GM18867 (cell line): ENCODE results near the gene EDDM3A.
"Not testable (repeated sequence)": the region's sequence is repeated elsewhere in the genome, so short reads cannot be mapped to it uniquely, and the experiment has no call there.

Experiments used
- ATAC-seq: cut with Tn5 transposase; IDR thresholded peaks from one replicate; pipeline ENCODE4 v1.9.1; 2021; ENCODE audit warnings: mild to moderate bottlenecking, moderate library complexity; ENCODE audit not compliant: unreplicated experiment

Gene EDDM3A

DNA sequence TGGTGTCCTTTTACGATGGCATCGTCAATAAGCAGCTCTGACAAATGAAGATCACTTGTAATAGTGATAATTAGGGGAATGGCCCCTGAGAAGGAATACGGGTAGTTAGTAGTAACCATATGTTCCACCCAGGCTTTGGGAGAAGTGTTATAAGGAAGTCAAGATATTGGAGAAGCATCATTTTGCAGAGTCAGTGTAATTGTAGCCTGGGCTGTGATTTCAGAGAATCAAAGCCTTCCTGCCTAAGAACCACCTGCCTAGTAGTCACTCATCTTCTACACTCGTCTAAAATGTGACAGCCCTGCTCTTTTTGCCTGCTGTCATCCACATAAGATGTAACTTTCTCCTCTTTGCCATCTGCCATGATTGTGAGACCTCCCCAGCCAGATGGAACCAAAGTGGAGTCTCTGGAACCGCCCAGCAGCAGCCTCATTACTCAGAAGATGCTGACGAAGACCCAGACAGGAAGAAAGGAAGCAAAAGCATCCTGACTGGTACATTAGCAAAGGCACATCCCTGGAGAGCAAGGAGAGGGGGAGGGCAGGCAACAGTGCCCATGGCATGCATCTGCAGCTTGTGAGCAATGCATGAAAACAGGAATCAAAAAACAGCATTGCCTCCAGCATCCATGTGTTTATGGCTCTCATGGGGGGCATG lies 12.6 kb upstream of the EDDM3A start:
- ATAC-seq = no peak

- ATAC-seq = no peak
These were observed 11.8 kb upstream of the EDDM3A start for GRCh38 chr14:20733684-20734429.

DNA sequence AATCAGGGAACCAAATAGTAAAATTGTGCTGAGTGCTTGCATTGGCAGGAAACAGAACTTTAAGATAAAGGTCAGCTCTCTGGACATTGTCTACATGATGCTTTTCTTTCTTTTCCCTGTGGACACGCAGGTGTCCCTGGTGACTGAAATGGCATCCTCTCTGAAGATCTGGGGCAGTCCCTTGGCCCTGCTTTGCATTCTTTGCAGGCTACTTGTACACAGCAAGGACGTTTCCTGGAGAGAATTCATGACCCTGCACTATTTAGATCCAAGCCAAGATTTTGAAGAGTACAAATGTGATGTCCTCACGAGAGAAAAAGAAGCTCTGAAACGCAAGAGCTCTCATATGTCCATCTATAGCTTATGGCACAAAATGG lies 11.3 kb upstream of the EDDM3A start:
- ATAC-seq = no peak

GRCh38 chr14:20738292-20738691 lies 7.4 kb upstream of the EDDM3A start:
- ATAC-seq = not testable (repeated sequence)

DNA sequence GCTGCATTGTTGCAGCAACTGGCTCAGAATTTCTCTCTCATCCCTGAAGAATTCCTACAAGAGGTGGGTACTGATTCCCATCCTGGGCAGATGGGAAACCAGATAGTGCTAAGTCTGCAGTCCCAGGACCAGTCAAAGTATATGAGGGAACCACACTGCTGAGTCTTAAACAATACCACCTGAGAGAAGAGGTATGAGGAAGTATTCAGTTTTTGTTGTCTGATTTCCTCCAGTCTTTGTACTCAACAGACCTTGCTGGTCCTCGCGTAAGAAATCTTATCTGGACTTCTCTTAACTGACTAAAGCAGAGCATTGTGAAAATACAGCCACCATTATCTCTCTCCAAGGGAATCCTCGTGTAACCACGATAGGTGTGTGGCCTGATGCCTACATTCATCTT lies 3.6 kb upstream of the EDDM3A start:
- ATAC-seq = no peak

DNA sequence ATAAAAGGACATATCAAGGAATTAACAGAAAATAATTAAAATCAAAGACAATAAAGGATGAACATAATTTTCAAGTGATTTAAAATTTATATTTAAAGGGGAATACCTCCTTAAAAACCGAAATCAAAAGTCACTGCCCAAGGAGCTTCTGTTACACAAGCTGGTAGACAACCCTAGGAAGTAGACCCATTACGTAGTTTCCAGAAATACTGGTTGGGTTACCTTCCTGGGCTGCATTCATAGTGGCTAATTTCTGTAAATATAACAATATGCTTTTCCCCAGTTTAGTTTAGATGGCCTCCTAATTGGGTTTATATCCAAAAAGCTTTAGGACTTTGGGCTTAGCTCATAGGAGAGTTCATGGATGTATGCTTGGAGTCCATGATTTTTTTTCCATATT lies 2.1 kb upstream of the EDDM3A start:
- ATAC-seq = no peak

- no peak for ATAC-seq
These were observed 879 bp downstream of the EDDM3A start for GRCh38 chr14:20746566-20746965.

DNA sequence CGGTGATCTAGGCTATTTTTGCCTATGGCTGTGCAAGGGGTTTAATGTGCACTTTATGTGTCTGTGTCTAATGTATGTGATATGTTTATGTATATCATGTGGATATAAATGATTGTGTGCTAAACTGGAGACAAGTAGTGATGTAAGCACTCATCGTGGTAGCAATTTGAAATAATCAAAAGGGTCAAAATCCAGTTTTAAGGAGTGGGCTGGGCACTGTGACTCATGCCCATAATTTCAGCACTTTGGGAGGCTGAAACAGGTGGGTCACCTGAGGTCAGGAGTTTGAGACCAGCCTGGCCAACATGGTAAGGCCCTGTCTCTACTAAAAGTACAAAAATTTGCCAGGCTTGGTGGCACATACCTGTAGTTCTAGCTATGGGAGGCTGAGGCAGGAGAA lies 2.8 kb downstream of the EDDM3A start:
- no peak for ATAC-seq

GRCh38 chr14:20750194-20750593 lies 4.5 kb downstream of the EDDM3A start:
- no peak for ATAC-seq

GRCh38 chr14:20751963-20752562 lies 6.4 kb downstream of the EDDM3A start:
- ATAC-seq = no peak

GRCh38 chr14:20754308-20754707 lies 8.6 kb downstream of the EDDM3A start:
- no peak for ATAC-seq

DNA sequence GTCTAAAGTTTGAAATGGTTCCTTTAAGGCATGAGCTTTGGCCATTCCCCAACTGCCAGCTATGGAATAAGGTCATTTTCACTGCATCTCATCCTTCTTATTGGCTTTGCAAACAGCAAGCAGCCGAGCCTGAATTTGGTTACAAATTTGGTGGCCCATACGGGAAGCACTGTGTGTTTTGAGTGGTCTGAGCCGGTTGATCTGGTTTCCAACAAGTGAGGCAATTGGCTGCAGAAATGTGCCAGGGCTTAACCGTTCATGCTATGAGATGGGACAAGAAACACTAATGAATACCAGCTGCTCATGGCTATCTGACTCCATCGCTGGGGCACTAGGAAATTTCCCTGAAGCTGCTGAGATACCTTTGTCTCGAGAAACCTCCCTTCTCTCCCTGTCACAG lies 9.3 kb downstream of the EDDM3A start:
- no peak for ATAC-seq

GRCh38 chr14:20757965-20758364 lies 12.3 kb downstream of the EDDM3A start:
- ATAC-seq = no peak

DNA sequence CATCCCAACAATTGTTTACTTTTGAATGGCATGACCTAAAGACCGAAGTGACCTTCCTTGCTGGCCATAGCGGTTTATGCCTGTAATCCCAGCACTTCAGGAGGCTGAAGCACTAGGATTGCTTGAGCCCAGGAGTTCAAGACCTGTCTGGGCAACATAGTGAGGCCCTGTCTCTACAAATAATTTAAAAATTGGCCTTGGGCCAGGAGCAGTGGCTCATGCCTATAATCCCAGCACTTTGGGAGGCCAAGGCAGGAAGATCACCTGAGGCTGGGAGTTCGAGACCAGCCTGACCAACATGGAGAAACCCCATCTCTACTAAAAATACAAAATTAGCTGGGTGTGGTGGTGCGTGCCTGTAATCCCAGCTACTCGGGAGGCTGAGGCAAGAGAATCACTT lies 13.8 kb downstream of the EDDM3A start:
- ATAC-seq = not testable (repeated sequence)

- no peak for ATAC-seq
These were observed 15.3 kb downstream of the EDDM3A start for GRCh38 chr14:20760950-20761349.

GRCh38 chr14:20768593-20768892 lies 22.9 kb downstream of the EDDM3A start:
- ATAC-seq = no peak

- ATAC-seq = no peak
These were observed 23.7 kb downstream of the EDDM3A start for GRCh38 chr14:20769421-20769820.

GRCh38 chr14:20772650-20773049 lies 27.0 kb downstream of the EDDM3A start:
- ATAC-seq = no peak

GRCh38 chr14:20774258-20774824 lies 28.7 kb downstream of the EDDM3A start:
- no peak for ATAC-seq

DNA sequence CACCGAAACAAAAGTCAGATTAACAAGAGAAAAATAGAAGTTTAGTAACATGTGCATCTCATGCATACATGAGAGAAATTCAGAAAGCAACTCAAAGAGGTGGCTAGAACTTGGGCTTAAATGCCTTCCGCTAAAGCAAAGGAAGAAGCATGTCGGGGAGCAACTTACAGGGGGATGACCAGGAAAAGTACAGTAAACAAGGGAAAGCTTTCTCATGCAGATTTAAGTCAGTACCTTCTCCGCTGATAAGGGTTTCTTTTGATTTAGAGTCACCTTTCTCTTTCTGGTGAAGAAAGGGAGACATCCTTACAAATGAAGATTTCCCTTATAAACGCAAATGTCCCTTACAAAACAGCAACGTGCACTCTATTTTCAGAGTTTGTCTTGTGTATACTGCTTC lies 29.4 kb downstream of the EDDM3A start:
- no peak for ATAC-seq

DNA sequence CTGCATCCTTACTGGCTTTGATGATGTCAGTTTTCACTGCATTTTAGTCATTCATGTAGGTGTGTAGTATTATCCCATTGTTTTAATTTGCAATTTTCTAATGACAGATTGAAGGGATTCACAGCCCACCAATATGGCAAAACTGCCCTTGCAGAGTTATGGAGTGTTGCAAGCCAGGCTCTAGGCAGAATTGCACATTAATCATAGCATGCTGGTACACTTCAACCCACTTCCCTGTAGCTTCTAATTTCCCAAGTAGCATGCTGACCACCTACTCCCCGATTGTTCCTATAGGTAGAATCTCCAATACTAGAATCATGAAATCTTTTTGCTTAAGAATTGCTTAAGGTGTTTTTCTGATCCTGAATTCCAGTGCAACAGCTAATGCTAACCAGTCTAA lies 30.2 kb downstream of the EDDM3A start:
- ATAC-seq = no peak

GRCh38 chr14:20781803-20782202 lies 36.1 kb downstream of the EDDM3A start:
- no peak for ATAC-seq
